GM12878 (cell line): ENCODE data around the gene SPIRE1. TPM values are rescaled to one million over a fixed set of nuclear protein-coding genes. Genes with fewer than 3 reads are reported as not detected.

ENCODE experiments used
- ATAC-seq: fragments of 200-7000 bp; cut with Tn5 transposase; 3 replicates; pipeline ENCODE4 v1.9.1; 2020; ENCODE audit warnings: mild to moderate bottlenecking, moderate library complexity
- BruUV-seq: library from RNA; stranded (reverse); fragments of 400-500 nt; replicated peaks from 2 replicates; lab custom pipeline; 2021; lab: Mats Ljungman, UMichigan
- CTCF ChIA-PET: fragments of 300-600 bp; sonication (Branson Sonifier 250); formaldehyde crosslinking; extraction: SDS; loops from one replicate; lab custom pipeline; 2021; ENCODE audit warnings: inconsistent platforms; lab: Yijun Ruan, JAX
- POLR2A ChIA-PET: fragments of 350-600 bp; formaldehyde crosslinking; extraction: SDS; loops from one replicate; lab custom pipeline; 2021; ENCODE audit warnings: inconsistent platforms; lab: Charles Lee
- RAD21 ChIA-PET: fragments of 300-600 bp; sonication (Branson Sonifier 250); formaldehyde crosslinking; loops from one replicate; lab custom pipeline; 2023; ENCODE audit warnings: antibody characterized with exemption; ENCODE audit not compliant: unreplicated experiment; lab: Charles Lee
- SMC1A ChIA-PET: fragments of 300-600 bp; sonication (Branson Sonifier 250); formaldehyde crosslinking; loops from one replicate; lab custom pipeline; 2023; ENCODE audit not compliant: unreplicated experiment, uncharacterized antibody; lab: Charles Lee
- DNase-seq: peaks from one replicate; pipeline ENCODE4 v3.0.0-alpha.2; 2011; ENCODE audit warnings: low read depth, low spot score
- FAIRE-seq: peaks from 3 replicates; lab custom pipeline; 2011; peaks lifted over from hg19 to GRCh38; lab: Jason Lieb, UNC
- H2AFZ ChIP-seq: 2 replicates; pipeline ENCODE4 v1.6.0; 2011; ENCODE audit warnings: low read depth, low read length, control low read depth; ENCODE audit not compliant: control insufficient read depth
- H3K27ac ChIP-seq: 2 replicates; pipeline ENCODE4 v1.5.1; 2011; ENCODE audit warnings: control low read depth; ENCODE audit not compliant: control insufficient read depth, insufficient read depth
- H3K27me3 ChIP-seq, 2 experiments: replicated peaks in 1 of 2; 2 replicates each; pipeline versions ENCODE4 v1.6.0 to v1.6.1; 2011; ENCODE audit warnings: low read length in 1 of 2; ENCODE audit not compliant: control insufficient read depth in 2 of 2, insufficient read depth in 2 of 2
- H3K36me3 ChIP-seq, 2 experiments: 2 replicates each; pipeline ENCODE4 v1.5.1; 2011; ENCODE audit warnings: low read length in 1 of 2; ENCODE audit not compliant: control insufficient read depth in 2 of 2, insufficient read depth in 2 of 2
- H3K4me1 ChIP-seq: 2 replicates; pipeline ENCODE4 v1.6.1; 2011; ENCODE audit warnings: mild to moderate bottlenecking, low read length, moderate library complexity, mixed read lengths; ENCODE audit not compliant: control insufficient read depth, insufficient read depth
- H3K4me2 ChIP-seq: 2 replicates; pipeline ENCODE4 v1.6.0; 2011; ENCODE audit warnings: control low read depth; ENCODE audit not compliant: control insufficient read depth, insufficient read depth
- H3K4me3 ChIP-seq: fragments of 200-600 bp; sonication (generic); 2 replicates; pipeline ENCODE4 v1.5.1; 2016
- H3K79me2 ChIP-seq: 2 replicates; pipeline ENCODE4 v1.6.0; 2011; ENCODE audit warnings: low read length; ENCODE audit not compliant: control insufficient read depth, insufficient read depth
- H3K9ac ChIP-seq: 2 replicates; pipeline ENCODE4 v1.8.0; 2011; ENCODE audit warnings: low read length, control low read depth, mixed read lengths; ENCODE audit not compliant: control insufficient read depth, insufficient read depth
- H3K9me3 ChIP-seq: replicated peaks from 3 replicates; pipeline ENCODE4 v1.5.1; 2011; ENCODE audit warnings: mild to moderate bottlenecking, low read length; ENCODE audit not compliant: control insufficient read depth, insufficient read depth
- H4K20me1 ChIP-seq: 2 replicates; pipeline ENCODE4 v1.6.0; 2011; ENCODE audit not compliant: control insufficient read depth, insufficient read depth
- BMI1 ChIP-seq: fragments of 450-650 bp; IDR thresholded peaks from 2 replicates; pipeline ENCODE4 v1.6.1; 2016; ENCODE audit warnings: mild to moderate bottlenecking, moderate library complexity, borderline replicate concordance
- CEBPZ ChIP-seq: fragments of 150-350 bp; IDR thresholded peaks from 2 replicates; pipeline ENCODE4 v1.6.1; 2016; ENCODE audit warnings: low read depth, low read length
- EP300 ChIP-seq, 2 experiments: fragments of 150-350 bp in 1 of 2; IDR thresholded peaks; 2 replicates each; pipeline ENCODE4 v1.6.1; 2011 to 2012; ENCODE audit warnings: low read depth in 2 of 2, low read length in 2 of 2, borderline replicate concordance in 1 of 2, improper control_type of control experiment in 1 of 2, inconsistent platforms in 1 of 2; ENCODE audit not compliant: control insufficient read depth in 1 of 2
- RCOR1 ChIP-seq: conservative IDR thresholded peaks from 2 replicates; pipeline ENCODE4 v1.6.1; 2012; ENCODE audit warnings: low read depth, low read length, improper control_type of control experiment
- ZSCAN29 ChIP-seq: fragments of 450-650 bp; IDR thresholded peaks from 2 replicates; pipeline ENCODE4 v1.6.1; 2017; ENCODE audit warnings: mild to moderate bottlenecking, moderate library complexity
- WGBS: methylation state at CpG from one replicate; pipeline ENCODE4 v1.1.6; 2016; ENCODE audit warnings: low lambda C conversion rate; ENCODE audit not compliant: insufficient replicate concordance, insufficient coverage; ENCODE audit errors: missing lambda C conversion rate; 5-methylcytosine and 5-hydroxymethylcytosine counted together
- in situ Hi-C: fragments of 300-500 bp; cut with MboI; formaldehyde crosslinking; loops from 9 replicates; pipeline ENCODE4 v1.14.3; 2018; ENCODE audit warnings: mixed read lengths
- intact Hi-C: fragments of 100-400 bp; cut with micrococcal nuclease; formaldehyde crosslinking; loops from one replicate; pipeline ENCODE4 v1.14.2; 2022; ENCODE audit not compliant: unreplicated experiment
- polyA plus RNA-seq, 11 experiments: library from polyadenylated mRNA; depleted of rRNA in 4 of 11; unstranded in 6 of 11; stranded (reverse) in 5 of 11; fragments of >200 nt; fragmentation: Nextera tagmentation in 4 of 11; fragmentation: Illumina TruSeq in 1 of 11; extraction: Ambion mirVana in 4 of 11; extraction: Trizol in 1 of 11; gene quantifications; 1 replicate in 1 of 11; 2 replicates in 10 of 11; pipeline versions ENCODE4 v1.2.1 to v1.2.3, GENCODE V29; 2011 to 2016; ENCODE audit warnings: inconsistent platforms in 2 of 11, missing spikeins in 2 of 11, low read depth in 1 of 11
- total RNA-seq, 4 experiments: library from RNA; depleted of rRNA in 3 of 4; stranded (reverse); fragments of >200 nt in 3 of 4; fragmentation: Illumina TruSeq in 1 of 4; extraction: Trizol in 1 of 4; gene quantifications; 2 replicates each; pipeline versions ENCODE4 v1.2.1 to v1.2.3, GENCODE V29; 2013 to 2021

SPIRE1 gene
- total and polyA plus RNA-seq, 10 of the 15 experiments (the other 5 are each of a cell fraction or from before 2014, with no cell fraction given), result 0.18 to 9.2 (median 4.3) TPM

DNA sequence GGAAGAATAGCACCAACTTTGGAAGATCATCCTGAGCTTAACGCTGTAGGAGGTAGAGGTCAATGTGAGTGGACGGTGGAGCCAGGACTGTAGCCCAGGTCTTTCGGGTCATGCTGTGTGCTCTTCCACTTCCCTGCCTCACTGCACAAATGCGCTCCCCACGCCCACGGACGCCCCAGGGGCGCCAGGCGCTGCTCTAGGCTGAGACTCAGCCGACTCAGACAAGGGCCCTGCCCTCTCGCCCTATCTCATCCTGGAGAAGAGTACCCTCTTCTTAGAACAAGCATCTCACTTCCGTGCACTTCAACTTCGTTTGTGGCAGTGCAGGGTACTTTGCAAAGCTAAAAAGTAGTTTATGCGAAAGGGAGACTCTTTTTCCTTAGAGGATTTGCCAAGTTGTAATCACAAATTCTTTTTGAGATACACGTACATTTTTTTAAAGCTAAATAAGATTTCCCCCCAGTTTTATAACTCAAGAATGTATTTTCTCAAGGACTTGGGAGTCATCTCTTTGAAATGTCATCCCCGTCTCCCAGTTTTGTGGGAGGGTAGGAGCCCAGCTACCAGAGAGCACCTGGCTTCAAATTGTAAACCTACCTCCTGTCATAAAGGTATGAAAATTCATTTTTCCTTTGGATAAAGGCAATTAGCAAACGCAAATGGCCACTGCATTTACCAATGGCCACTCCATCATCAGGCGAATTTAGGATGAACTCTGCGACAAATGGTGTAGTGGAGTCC, 251.4 kb downstream of the SPIRE1 start:
- TF ChIP-seq RCOR1 (no peak), CEBPZ (no peak), EP300 (IDR thresholded peaks at IDR 0.05; ENCODE audit: borderline replicate concordance in 1 of 2, control insufficient read depth in 1 of 2, low read depth in 2 of 2, low read length in 2 of 2) (no peak), ZSCAN29 (no peak), BMI1 (no peak)
- no peaks in the 10 kb centered on the region for H4K20me1 ChIP-seq
- no peak for ATAC-seq
- peak overlapping the region; percentile 51; the same call in 1 of the 2 replicates for H3K4me3 ChIP-seq
- H3K79me2 ChIP-seq, result peaks cover 16% of the 10 kb centered on the region
- ChIA-PET RAD21 (no interaction called here), CTCF (interaction anchor here (1.6 to 1.9 kb wide), 2 partner anchors 13 to 16 kb away, joined by 6 to 11 read pairs; no protein-coding TSS in a partner anchor), SMC1A (no interaction called here), POLR2A (interaction anchor here (1.9 kb wide), 1 partner anchor 29 kb away, joined by 7 read pairs; the partner anchor contains the start of gene AFG3L2)
- intact Hi-C loops (no loop called here), in situ Hi-C loops (no loop called here)
- no peak overlapping the region for H3K9ac ChIP-seq
- 40% methylated on average over 19 of the region's 19 CpGs for WGBS
- no peak overlapping the region for H3K27ac ChIP-seq
- no TSS peak for BruUV-seq
- H2AFZ ChIP-seq, result no peak overlapping the region
- H3K9me3 ChIP-seq, result no peaks in the 10 kb centered on the region
- peaks cover 4% of the 10 kb centered on the region for H3K4me1 ChIP-seq
- peak; percentile 70 for FAIRE-seq
- no peaks in the 10 kb centered on the region for H3K36me3 ChIP-seq
- peaks cover 3 to 9% of the 10 kb centered on the region in 2 experiments for H3K27me3 ChIP-seq
- peak overlapping the region; percentile 49 for H3K4me2 ChIP-seq
- no peak for DNase-seq
